T-helper 2 cell treated with Interferon-gamma antibody and Interleukin-4, amounts not matched to agents 100 ng/mL and 5 ng/mL, for 36 hours (primary cell): Measurements from ENCODE around the gene DCLK2. TPM values are rescaled to one million over a fixed set of nuclear protein-coding genes. Genes with fewer than 3 reads are reported as not detected.

Source experiments
- intact Hi-C: fragments of 100-400 bp; cut with micrococcal nuclease; formaldehyde crosslinking; loops from one replicate; pipeline ENCODE4 v1.15.1; 2023
- total RNA-seq: library from RNA; stranded (reverse); gene quantifications from 2 replicates; pipeline ENCODE4 v1.2.3, GENCODE V29; 2022

DCLK2 gene
- total RNA-seq, 1 donor from 2014 or later, result 0.16 TPM

DNA sequence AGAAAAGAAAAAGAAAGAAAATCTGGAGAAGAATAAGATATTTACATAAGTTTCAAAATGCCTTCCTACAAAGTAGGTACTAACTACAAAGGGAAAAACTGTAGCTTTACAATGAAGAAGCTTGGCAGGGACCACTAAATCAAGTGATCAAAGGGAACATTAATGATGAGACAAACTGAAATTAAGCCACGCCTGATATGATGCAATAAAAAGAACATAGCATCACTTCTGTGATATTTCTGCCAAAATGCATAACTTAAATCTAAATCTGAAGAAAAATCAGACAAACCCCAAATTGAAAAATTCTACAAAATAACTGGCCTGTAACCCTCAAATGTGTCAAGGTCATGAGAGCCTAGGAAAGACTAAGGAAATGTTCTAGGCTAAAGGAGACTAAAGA lies 8.9 kb upstream of the DCLK2 start:
- intact Hi-C loops, result no loop called here

DNA sequence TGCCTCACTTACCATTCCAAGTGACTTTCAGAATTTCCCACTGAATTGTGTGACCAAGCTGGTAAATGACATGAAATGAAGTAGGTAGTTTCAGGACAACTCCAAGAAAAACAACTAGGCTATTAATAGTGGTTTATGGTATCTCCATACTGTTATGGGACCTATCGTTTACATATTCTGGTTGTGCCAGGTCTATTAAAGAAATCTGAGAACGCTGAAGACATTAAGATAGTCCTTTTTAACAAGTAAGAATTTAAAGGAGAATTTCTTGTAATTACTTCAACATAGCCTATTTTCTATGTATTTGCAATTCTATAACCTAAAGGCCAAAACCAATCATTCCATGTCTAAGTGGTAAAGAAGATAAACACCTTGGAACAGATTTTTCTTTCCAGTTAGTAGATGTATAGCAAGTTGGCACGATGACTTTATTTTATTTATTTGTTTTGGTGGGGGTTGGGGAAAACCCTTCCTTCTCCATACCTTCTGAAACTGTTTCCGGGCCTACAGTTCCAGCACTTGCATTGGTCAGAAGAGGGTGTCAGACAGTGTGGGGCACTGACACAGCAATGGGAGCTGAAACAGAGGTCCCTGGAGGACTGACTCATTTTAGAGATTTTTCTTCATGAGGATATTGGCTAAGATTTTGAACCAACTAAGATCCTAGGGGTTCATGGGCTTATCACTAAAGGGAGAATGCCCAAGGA lies 7.6 kb upstream of the DCLK2 start:
- intact Hi-C loops, result no loop called here

DNA sequence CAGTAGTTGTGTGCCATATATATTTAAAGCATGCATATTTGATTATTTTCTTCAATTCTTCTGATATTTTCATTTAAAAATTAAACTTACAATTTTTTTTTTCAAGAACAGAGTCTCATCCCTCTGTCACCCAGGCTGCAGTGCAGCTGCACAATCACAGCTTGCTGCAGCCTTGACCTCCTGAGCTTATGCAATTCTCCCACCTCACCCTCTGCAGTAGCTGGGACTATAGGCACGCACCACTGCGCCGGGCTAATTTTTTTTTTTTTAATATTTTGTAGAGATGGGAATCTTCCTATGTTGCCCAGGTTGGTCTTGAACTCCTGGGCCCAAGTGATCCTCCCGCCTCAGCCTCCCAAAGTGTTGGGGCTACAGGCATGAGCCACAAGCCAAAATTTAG lies 5.8 kb upstream of the DCLK2 start:
- intact Hi-C loops, result no loop called here

DNA sequence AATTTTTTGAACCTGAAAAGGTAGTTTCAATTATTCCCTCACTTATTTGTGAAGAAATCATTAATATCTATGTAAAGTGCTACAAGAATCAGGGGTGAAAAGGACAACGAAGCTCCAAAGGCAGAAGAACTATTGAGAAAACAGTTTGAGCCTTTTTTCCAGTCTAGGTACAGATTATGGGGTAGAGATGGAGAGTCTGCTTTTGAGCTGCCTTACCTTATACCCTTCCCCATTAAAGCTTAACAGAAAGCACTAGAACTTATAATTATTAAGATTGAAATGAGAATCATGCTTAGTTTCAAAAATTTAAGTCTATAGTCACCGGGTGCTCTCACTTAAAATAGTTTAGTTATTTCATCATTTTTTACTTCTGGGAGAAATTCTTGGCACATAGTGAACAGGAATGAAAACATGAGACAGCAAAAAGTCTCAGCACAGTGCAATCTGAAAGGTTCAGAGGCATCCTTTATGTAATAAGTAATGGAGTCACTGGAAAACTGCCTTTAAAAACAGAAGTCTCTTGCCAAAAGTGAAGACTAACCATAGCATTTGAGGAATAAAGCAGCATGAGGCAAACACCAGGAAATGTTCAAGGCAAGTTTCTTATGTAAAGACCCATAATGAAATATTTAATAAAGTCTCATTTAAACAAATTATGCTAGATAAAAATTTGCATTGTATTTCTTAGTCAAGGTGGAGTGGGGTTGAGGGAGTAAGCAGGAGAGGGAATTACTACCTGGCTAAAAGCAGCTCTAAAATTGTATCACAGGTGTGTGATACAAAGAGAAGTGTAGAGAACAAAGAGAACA lies 5.1 kb upstream of the DCLK2 start:
- intact Hi-C loops, result no loop called here

- intact Hi-C loops, result no loop called here
Observed at GRCh38 chr4:150074064-150074463, 4.2 kb upstream of the DCLK2 start.

DNA sequence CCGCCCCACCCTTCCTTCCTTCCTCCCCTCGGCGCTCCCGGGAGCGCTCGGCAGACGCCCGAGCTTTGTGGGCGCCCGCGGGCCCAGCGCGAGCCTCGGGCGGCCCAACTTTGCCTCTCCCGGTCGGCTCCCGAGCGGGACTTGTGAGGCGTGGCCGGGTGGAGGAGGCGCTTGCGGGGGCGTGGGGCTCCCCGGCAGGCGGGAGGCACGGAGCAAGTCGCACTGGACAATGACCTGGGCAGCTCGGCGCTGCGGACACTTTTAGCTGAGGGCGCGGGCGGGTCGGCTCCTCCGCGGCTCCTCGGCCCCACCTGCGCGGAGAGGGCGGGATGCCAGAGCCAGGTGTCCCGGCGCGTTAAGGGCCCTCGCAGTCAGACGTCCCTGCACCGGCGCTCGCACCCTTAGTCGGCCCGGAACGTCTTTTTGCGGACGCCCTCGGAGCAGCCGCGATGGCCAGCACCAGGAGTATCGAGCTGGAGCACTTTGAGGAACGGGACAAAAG lies 385 bp downstream of the DCLK2 start:
- intact Hi-C loops, result no loop called here

GRCh38 chr4:150079081-150079581 lies 886 bp downstream of the DCLK2 start:
- intact Hi-C loops, result no loop called here

DNA sequence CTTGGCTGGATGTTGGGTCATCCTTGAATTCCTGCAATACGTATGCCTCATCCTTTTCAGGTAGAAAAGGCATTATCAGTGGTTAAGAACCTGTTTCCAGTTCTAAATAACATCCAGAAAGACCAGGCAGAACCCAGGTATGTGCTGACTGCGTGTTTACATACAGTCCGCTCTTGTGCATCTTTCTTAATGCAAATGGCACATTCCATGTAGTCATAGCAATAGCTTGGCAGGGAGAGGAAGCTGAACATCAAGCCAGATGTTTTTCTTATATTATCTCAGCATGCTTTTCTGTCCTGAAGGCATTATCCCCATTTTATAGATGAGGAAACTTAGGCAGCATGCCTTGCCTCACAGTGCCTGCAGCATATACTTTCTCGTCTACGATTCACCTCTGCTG lies 2.1 kb downstream of the DCLK2 start:
- intact Hi-C loops, result no loop called here

DNA sequence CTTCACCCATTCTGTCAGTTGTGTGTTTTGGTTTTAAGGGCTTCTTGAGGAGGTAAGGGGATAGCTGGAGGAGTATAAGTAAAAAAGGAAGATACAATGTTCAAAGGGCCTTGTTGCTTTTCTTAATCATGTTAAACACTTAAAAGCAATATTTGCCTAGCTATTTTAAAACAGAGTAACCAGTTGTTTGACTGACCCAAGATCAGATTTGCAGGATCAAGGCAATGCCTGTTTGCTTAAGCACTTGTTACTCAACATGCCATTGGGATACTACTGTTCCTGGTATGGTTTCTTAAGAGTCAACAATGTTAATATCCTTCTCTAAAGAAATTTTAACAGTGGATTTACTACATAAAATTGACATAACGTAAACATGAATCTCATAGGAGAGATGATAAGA lies 2.6 kb downstream of the DCLK2 start:
- intact Hi-C loops, result no loop called here

- intact Hi-C loops, result no loop called here
Observed at GRCh38 chr4:150082241-150082640, 4.0 kb downstream of the DCLK2 start.

- intact Hi-C loops, result no loop called here
Observed at GRCh38 chr4:150087006-150087405, 8.8 kb downstream of the DCLK2 start.

DNA sequence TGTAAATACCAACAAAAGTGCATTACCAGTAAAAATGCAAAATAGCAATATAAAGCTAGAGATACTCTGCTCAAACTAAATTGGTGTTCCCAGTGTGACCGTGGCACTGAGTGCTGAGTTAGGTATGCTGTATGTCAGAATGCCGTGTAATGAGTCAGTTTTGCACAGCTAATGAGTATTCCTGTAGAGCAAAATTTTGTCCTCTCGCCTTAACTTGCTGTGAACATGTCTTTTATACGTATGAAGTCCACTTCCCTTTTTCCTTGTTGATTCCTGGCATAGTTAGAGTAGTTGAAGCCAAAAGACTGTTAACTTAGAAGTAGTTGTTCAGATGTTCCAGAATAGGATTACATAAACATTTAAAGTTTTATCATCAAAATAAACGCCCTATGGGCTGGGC lies 11.5 kb downstream of the DCLK2 start:
- intact Hi-C loops, result no loop called here

DNA sequence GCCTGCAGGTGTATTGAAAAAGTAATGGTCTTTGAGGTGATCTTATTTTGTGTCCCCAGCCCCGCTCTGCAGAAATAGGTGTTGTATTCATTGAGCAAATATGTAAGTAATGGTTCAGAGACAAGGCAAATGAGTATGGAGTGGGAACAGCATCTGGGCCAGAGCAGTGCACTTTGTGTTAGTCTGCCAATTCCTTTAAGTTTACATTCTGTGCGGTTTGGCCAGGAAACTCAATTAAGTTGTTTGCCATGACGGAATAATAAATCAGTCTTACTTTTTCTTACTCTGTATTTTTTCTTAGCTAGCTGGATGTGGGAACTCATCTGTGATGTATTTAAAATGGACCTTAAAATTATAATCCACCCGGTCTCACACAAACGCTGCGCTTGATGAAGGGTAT lies 12.6 kb downstream of the DCLK2 start:
- intact Hi-C loops, result no loop called here

DNA sequence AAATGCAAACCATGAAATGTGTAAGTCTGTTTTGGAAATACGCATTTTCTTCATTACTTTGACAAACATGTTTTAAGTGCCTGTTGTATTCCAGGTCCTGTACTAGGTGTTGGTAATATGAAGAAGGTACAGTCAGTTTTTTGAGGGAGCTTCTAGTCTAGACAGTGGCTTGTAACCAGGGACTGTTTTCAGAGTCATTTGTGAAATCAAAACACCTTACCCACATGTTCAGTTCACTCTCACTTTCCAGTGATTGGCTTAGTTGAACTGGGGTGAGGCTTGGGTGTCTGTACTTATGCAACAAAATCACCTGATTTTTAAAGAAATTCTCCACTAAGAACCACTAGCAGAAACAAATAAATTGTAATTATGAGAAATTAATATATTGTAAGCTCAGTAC lies 16.4 kb downstream of the DCLK2 start:
- intact Hi-C loops, result no loop called here

DNA sequence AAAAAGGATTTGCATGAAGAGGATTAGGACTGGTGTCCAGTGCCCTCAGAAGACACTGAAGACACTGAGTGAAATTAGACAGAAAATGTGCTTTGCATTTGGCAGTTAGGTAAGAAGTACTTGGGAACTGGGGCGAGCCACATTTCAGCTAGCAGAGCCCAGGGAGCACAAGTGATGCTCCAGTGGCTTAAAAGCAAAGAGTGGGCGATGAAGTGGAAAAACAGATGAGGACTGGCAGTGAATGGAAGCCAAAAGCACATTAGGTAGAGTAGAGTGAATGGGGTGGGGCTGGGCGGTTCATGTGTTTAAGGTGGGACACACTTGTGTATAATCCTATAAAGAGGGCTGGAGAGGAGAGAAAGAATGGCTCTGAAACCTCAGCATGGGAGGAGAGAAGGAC lies 18.4 kb downstream of the DCLK2 start:
- intact Hi-C loops, result no loop called here

DNA sequence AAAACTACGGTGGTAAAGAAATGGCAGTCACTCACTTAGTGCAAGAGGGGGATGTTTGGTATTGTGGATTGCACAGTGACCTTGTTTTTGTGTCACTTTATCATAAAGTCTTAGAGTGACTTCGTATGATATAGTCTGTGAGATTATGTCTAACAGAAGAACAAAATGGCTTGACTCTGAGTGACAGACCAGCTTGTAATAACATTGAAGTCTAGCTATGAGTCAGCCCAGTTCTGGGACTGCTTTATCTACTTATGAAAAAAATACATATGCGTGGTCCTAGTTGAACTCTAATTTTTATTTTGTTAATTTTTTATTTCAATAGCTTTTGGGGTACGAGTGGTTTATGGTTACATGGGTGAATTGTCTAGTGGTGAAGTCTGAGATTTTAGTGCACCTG lies 20.0 kb downstream of the DCLK2 start:
- intact Hi-C loops, result no loop called here

DNA sequence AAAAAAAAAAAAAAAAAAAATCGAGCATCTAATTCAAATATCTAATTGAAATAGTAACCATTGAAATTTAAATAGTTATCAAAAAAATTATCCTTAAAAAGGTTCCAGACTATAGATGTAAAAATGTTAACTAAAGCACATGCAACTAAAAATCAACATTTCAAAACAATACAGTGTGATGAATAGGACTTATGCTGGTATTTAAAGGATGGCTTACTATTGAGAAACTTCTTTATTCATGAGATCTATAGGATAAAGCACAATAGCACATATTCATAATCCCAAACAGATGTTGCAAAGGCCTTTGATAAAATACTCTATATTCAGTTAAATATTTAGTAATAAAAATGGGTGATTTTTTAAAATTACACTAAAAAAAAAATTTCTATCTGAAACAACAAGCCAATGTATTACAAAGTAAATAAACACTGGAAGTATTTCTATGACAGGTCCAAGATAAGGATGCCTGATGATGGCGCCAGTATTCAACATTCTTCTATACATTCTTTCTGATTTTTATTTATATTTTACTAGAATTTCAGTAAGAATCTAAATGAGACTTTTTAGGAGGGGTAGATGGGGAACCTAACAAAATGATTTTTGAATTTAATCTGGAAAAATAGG lies 26.3 kb downstream of the DCLK2 start:
- intact Hi-C loops, result no loop called here

- intact Hi-C loops, result no loop called here
Observed at GRCh38 chr4:150106886-150107285, 28.6 kb downstream of the DCLK2 start.

DNA sequence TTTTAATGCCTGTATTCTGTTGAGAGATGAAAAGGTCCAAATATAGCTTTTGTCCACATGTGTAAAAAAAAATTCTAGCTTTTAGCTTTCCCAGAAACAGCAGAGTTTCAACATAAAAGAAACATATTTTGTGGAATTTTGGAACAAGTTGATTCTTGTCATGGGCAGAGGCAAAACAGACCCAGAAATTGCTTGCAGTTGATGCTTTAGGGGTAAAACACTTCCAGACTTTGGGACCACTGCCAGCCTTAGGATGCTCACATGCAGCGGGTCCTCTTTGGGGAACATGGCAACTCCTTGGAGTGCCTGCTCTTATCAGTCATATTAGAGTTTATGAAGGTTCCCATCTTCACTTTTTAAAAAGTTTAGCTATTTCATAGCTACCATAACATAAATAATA lies 30.4 kb downstream of the DCLK2 start:
- intact Hi-C loops, result no loop called here

GRCh38 chr4:150114641-150115040 lies 36.4 kb downstream of the DCLK2 start:
- intact Hi-C loops, result no loop called here

DNA sequence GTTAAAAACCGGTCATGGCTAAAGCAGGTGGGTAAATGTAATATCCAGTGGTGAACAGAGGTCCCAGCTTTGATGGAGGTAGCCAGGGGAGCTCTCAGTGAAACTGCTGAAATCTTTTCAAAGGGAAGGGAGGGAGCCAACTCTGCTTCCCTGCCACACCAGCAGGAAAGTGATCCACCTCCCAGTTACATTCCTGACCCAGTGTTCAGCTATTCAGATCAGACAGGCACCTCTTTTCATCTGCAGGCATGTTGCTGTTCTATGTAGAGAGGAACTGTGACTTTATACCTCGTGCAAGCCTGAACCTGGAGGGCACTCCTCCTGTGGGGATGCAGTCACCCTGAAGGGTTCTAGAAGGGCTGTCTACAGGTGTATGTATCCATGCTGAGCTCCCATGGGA lies 37.6 kb downstream of the DCLK2 start:
- intact Hi-C loops, result no loop called here

DNA sequence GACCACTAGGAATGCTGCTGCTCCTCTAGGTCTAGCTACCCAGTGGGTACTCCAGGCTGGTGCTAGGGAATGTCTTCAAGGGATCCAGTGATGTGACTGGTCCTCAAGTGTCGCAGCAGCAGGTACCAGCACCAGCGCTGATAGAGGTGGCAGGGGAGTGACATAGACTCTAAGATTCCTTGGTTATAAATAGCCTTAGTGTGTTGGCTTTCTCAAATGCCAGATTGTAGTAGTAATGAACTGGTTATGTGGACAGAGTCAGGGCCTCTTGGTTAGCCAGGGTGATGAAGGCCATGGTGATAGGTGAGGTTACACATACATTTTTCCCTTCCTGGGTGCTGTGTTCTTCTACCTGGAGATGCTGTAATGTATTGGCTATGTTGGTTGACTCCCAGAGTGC lies 38.3 kb downstream of the DCLK2 start:
- intact Hi-C loops, result no loop called here
